Measurements from ENCODE around the gene CACNA1G. TPM values are rescaled to one million over a fixed set of nuclear protein-coding genes. Genes with fewer than 3 reads are reported as not detected.

CACNA1G gene
- polyA plus RNA-seq, 12 donors: 5.8 to 20.0 (median 8.0) TPM; not detected in 1

- peak; percentile 85 for DNase-seq
Measured at GRCh38 chr17:50547035-50547735, 13.3 kb upstream of the CACNA1G start, which contains the start of gene SPATA20. Gene SPATA20, plus strand, starts transcription at chr17:50547174. Its CDS starts 35 bp downstream, at chr17:50547209.

GRCh38 chr17:50547736-50548083 lies 12.8 kb upstream of the CACNA1G start:
- no peak for DNase-seq

GRCh38 chr17:50548831-50549230 lies 11.7 kb upstream of the CACNA1G start:
- DNase-seq: no peak

- DNase-seq: no peak
Measured at GRCh38 chr17:50549256-50549941, 11.1 kb upstream of the CACNA1G start.

GRCh38 chr17:50549969-50550368 lies 10.5 kb upstream of the CACNA1G start:
- DNase-seq: no peak

GRCh38 chr17:50550661-50551432 lies 9.7 kb upstream of the CACNA1G start:
- peak; percentile 88 for DNase-seq

GRCh38 chr17:50551433-50551815 lies 9.1 kb upstream of the CACNA1G start:
- DNase-seq: no peak

- DNase-seq: no peak
Measured at GRCh38 chr17:50551884-50552283, 8.6 kb upstream of the CACNA1G start.

GRCh38 chr17:50554201-50554600 lies 6.3 kb upstream of the CACNA1G start:
- no peak for DNase-seq

- DNase-seq: no peak
Measured at GRCh38 chr17:50556803-50557202, 3.7 kb upstream of the CACNA1G start.

- no peak for DNase-seq
Measured at GRCh38 chr17:50557630-50558029, 2.9 kb upstream of the CACNA1G start.

- no peak for DNase-seq
Measured at GRCh38 chr17:50558091-50558490, 2.4 kb upstream of the CACNA1G start.

- DNase-seq: no peak
Measured at GRCh38 chr17:50558581-50558940, 2.0 kb upstream of the CACNA1G start.

- no peak for DNase-seq
Measured at GRCh38 chr17:50558941-50559614, 1.4 kb upstream of the CACNA1G start.

- no peak for DNase-seq
Measured at GRCh38 chr17:50559674-50560184, 786 bp upstream of the CACNA1G start.

GRCh38 chr17:50560931-50561745 lies 623 bp downstream of the CACNA1G start:
- DNase-seq: no peak

GRCh38 chr17:50561746-50562141 lies 1.2 kb downstream of the CACNA1G start:
- DNase-seq: no peak

GRCh38 chr17:50562242-50563091 lies 2.0 kb downstream of the CACNA1G start:
- DNase-seq: no peak

- no peak for DNase-seq
Measured at GRCh38 chr17:50563092-50563511, 2.6 kb downstream of the CACNA1G start.

- DNase-seq: peak; percentile 91
Measured at GRCh38 chr17:50564916-50565315, 4.4 kb downstream of the CACNA1G start.
